Measurements from ENCODE around the gene KIF5C.

DNA sequence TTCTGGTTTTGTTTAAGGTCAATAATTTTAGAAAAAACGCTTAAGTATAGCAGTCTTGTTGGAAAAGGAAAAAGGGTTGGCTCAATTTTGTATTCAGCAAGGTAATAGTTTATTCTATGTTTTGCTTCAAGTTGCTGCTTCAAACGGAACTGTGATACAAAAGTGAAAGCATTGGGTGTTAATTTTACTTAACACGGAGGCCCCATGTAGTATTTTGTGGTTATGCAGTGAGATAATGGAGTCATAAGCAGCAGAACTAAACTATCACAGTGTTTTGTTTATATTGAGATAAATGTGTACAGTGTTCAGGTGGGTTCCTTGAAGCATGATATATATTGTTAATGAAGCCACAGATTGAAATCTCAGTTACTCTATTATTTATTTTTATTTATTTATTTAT is 96.5 kb downstream of the KIF5C start:
- TF ChIP-seq CTCF (IDR thresholded peaks at IDR 0.05; ENCODE audit: low read length) (no peak), EZH2 (IDR thresholded peaks at IDR 0.05; ENCODE audit: borderline replicate concordance, low read length) (no peak)

Data from OCI-LY1 (cell line).